GM19372 (cell line): Measurements from ENCODE around the gene PRG2.

Source experiments
- ATAC-seq: cut with Tn5 transposase; IDR thresholded peaks from one replicate; pipeline ENCODE4 v1.9.1; 2021; ENCODE audit warnings: mild to moderate bottlenecking, low read depth, moderate library complexity; ENCODE audit not compliant: unreplicated experiment

PRG2 gene, protein sequence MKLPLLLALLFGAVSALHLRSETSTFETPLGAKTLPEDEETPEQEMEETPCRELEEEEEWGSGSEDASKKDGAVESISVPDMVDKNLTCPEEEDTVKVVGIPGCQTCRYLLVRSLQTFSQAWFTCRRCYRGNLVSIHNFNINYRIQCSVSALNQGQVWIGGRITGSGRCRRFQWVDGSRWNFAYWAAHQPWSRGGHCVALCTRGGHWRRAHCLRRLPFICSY

GRCh38 chr11:57390535-57390934, at the start of gene PRG2:
TSS of gene PRG2 (minus strand) at chr11:57390650. CDS start at chr11:57389944, 706 bp downstream.
- ATAC-seq: no peak

GRCh38 chr11:57439786-57440185, 49.3 kb upstream of the PRG2 start:
- ATAC-seq: no peak

DNA sequence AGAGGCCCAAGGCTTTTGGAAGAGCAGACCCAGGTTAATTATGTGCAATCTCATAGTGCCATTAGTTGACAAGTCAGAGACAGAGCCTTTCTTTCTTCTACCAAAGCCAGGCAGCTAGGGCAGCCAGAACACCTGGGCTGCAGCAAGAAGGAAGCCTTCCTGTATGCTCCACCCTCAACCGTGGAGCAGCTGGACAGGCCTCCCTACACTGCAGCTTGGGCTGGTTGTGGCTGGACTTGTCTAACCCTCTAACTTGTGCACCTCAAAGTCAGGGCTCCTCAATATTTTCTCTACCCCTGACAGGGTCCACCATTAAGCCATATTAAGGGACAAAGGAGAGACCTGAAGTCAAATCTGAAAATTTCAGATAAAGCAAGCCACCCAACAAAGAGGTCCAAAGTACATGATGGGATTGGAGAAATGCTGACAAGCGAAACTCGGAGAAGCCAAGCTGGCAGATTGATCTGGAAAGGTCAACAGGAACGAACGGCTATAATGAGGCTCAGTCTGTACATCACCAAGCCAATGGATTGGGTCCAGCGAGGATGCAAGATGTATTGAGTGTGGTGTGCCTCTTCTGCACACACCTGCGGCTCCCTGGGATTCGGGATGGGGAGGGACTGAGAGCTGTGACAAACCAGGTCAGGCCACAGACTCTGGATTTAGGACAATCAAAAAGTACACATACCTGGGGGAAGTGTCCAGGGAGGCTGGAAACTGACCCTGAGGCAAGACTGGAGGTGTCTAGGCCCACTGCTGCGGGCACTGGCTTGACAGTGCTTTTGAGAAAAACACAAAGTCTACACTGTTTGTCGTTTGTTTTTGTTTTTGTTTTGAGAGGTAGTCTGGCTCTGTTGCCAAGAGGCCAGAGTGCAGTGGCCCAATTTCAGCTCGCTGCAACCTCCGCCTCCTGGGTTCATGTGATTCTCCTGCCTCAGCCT, 48.2 kb upstream of the PRG2 start:
- no peak for ATAC-seq

DNA sequence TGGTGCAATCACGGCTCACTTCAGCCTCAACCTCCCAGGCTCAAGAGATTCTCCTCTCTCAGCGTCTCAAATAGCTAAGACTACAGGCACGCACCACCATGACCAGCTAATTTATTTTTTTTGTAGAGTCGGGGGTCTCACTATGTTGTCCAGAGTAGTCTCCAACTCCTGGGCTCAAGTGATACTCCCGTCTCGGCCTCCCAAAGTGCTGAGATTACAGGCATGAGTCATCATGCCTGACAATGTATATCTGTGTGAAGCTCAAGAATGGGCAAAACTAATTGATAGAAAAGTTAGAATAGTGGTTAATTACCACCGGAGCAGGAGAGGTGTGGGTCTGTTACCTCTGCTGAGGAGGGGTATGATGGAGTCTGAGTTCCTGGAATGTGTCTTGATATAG, 45.6 kb upstream of the PRG2 start:
- no peak for ATAC-seq

DNA sequence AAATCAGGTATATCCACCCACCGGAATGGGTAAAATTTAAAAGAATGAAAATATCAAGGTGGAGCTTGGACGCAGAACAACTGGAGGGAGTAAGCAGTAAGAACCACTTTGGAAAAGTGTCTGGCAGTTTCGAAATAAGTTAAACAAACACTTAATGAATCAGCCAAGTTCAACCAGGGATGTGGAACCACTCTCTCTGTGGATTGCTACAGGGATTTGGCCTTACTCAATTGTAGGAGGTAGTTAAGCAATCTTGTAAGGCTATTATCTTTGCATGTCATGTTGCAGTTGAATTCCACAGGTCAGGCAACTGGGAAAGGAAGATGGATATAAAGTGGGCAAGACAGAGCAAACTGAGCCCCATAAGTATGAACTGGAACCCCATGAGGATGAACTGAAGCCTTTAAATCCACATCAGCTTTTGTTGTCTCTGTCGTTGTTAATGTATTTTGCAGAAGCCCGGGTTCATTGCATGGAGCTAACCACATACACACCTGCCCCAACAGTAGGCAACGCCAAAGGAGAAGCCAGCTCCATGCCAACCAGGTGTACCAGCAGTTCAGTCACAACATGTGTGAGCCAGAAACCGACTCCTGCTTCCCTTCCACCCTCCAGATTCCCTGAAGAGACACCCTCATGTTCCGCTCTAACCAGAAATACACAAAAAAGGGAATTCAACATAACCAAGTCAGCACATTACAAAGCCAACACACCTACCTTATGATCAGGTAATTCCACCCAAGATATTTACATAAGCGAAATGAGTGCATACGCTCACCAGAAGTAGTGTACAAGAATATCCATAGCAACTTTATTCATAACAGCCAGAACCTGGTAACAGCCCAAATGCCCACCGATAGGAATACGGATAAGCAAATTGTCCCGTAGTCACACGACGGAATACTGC, 44.4 kb upstream of the PRG2 start:
- no peak for ATAC-seq

DNA sequence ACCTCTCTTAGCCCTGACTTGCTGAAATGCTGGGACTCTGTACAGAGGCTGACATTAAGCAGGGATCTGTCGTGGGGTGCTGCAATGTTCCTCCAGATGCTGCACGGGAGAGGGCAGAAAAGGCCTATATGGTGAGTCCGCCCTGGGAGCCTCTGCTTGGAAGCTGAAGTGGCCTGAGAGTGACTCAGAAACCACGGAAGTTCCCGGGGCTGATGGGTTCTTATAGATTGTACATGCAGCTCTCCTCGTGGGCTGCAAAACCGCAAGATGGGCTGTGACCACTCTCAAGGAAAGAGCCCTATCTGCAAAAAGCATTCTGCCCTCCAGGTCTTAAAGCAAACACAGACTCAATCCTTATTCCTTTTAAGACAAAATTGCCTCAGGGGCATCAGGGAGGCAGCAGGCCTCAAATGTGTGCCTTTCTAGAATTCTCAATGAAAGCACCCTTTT, 42.3 kb upstream of the PRG2 start:
- ATAC-seq: no peak

DNA sequence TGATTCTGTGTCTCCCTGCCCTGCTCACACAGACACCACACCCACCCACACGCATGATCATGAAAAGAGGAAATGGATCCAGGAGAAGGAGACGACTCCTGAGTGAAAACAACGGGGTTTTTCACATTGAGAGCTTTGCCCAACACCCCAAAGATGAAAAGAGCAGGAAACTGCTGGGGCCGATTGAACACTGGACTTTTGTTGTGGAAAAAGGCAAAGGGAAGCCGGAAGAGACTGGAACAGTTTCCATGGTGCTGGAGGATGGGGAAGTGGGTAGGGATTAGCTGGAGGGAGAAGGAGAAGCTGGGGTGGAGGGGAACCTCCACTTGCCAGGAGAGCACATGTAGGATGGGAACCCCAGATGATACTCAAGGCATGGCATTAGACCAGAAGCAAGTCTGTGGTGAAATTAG, 41.7 kb upstream of the PRG2 start:
- no peak for ATAC-seq

GRCh38 chr11:57430952-57431351, 40.5 kb upstream of the PRG2 start:
- ATAC-seq: no peak

GRCh38 chr11:57429946-57430345, 39.5 kb upstream of the PRG2 start:
- no peak for ATAC-seq

DNA sequence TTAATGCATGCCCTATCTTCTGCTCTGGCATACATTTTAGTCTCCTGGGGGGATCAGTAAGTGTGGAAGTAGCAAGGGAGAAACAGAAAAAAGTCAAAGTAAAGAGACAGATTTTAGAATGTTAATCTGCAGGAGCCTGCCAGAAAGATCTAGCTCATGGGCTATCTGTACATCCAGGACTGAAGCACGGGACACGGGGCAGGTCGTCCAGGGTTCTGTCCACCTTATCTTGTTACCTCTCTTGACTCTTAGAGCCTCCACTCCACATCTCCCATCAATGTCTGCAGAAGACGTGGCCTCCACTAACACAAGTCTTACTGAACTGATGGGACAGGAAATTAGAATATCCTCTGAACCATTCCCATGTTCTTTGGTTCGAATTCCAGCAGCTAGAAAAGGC, 38.2 kb upstream of the PRG2 start:
- ATAC-seq: no peak

GRCh38 chr11:57427727-57428082, 37.3 kb upstream of the PRG2 start:
- ATAC-seq: no peak

DNA sequence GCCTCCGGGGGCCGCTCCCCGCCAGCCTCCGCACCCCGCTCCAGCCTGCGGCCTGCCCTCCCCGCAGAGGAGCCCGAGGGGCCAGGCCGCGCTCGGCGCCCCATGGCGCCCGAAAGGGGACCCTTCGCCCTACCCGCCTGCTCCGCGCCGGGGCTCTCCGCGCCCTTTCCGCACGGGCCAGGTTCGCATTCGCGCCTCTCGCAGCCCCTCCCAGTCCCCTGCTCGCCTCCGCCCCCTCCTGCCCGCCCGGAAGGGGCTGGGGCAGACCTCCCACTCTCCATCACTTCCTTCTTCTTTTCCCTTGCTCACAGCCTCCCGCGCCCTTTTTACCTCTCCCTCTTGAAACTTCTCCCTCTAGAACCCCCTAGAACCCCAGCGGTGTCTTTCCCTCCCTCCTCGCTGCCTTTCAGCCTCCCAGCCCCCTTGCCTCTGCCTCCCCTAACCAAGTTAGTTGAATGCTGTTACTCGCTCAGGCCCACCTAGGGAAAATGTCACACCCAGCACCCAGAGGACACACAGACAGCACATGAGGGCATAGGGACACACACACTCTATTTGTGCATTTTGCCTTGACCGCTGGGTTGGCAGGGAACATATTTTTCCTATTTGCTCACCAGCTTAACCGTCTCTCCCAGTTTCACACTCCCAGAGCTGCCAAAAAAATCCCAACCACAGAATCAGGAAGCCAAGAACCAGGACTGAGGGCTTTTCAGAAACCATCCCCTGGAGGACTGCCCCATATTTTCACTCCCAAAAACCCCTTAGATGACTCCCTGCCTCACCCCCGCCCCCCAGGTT, 36.7 kb upstream of the PRG2 start, which contains the start of gene SLC43A3:
Gene SLC43A3, minus strand, starts transcription at position 193 of the 798 bp plus-strand sequence. CDS start 949 bp downstream, outside the sequence.
- peak; percentile 67 for ATAC-seq

DNA sequence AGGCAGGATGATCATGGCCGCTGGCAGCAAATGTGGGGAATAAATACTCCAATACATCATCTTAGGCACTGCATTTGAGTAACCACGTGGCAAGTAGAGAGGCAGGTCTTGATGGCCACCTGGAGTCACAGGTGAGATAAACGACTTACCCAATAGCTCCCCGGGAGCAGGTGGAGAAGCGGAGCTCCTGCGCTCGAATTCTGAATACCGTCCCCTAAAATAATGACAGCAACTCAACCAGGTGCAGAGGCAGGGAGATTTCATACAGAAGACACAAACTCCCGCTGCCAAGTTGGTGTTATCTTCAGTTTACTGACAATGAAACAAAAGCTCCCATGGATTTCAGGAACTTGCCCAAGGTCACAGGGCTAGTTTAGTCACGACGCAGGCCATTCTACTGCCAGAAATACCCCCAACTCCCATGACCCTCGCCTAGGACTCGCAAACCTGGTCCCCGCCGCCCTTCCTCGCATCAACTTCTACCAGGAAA, 36.0 kb upstream of the PRG2 start:
- no peak for ATAC-seq

GRCh38 chr11:57425565-57426438, 35.4 kb upstream of the PRG2 start:
- ATAC-seq: no peak

DNA sequence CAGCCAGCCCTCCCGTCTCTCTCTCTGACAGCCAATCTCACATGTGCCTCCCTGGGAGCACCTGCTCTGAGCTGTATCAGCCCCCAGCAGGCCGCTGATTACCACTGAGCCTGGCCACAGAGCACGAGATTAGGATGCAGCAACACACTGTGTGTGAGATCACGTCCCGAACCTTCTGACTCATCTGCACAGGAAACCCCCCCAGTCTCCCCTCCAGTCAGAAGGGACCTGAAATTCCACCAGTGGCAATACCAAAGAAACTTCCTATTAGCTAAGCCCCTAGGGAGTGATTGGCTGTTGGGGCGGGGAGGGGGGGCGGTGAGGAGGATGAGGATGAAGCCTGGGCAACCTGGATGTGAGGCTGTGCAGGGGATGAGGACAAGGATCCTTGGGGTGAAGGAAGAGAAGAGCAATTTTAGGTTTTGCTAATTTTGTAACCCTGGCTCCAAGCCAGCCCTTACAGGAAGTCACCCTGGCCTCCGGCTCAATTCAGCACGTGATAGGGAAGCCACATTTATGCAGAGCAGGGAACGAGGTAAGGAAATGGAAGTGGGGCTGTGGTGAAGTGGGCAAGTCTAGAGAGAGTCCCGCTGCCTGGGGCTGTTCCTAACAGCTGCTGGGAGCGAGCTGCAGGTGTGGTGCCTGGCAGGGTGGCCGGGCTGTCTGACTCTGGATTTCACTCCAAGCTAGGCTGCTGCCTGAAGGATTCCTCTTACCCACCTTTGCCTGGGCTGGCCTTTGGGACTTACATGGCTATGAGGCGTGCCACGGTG, 34.5 kb upstream of the PRG2 start:
- peak; percentile 73 for ATAC-seq

- ATAC-seq: no peak
Observed at GRCh38 chr11:57424137-57424791, 33.8 kb upstream of the PRG2 start.

DNA sequence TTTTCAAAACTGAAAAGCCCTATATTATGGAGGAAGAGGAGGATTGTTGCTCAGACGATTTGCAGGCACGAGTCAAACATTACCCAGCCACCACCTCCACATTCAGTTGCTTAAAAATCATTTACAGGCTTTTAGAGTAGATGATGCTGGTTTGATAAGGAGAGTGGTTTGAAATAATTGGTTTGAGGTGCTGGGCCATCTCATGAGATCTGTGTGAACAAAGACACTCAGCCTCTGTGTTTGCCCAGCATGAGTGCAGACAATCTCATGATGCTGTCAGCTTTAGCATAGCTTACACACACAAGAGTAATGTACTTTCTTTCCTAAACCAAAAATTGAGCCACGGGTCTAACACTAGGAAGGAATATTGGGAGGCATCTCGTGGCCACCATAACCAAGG, 32.2 kb upstream of the PRG2 start:
- ATAC-seq: no peak
